GM12864 (cell line): ENCODE measurements around the gene RCOR1.
"Not testable (repeated sequence)": the region's sequence is repeated elsewhere in the genome, so short reads cannot be mapped to it uniquely, and the experiment has no call there.

Source experiments
- DNase-seq: peaks from one replicate; pipeline ENCODE4 v3.0.0-alpha.2; 2011; ENCODE audit warnings: low read depth
- H3K4me3 ChIP-seq: 2 replicates; pipeline ENCODE4 v1.5.1; 2011; ENCODE audit warnings: mild to moderate bottlenecking, low read depth, low read length, control low read depth
- CTCF ChIP-seq: IDR thresholded peaks from 2 replicates; pipeline ENCODE4 v1.5.1; 2011; ENCODE audit warnings: low read depth, mild to moderate bottlenecking, moderate library complexity, low read length, control low read depth, inconsistent platforms; ENCODE audit errors: missing control alignments

The RCOR1 gene

GRCh38 chr14:102759456-102760187, 167.2 kb downstream of the RCOR1 start:
- TF ChIP-seq CTCF, result no peak
- H3K4me3 ChIP-seq, result no peak overlapping the region
- DNase-seq, result no peak

- H3K4me3 ChIP-seq, result no peak overlapping the region
- DNase-seq, result no peak
- no peak for TF ChIP-seq CTCF
Measured at GRCh38 chr14:102760496-102761193, 168.2 kb downstream of the RCOR1 start.

GRCh38 chr14:102761206-102761605, 168.8 kb downstream of the RCOR1 start:
- no peak for DNase-seq
- no peak overlapping the region for H3K4me3 ChIP-seq
- TF ChIP-seq CTCF, result no peak

GRCh38 chr14:102764220-102764671, 171.8 kb downstream of the RCOR1 start:
- H3K4me3 ChIP-seq, result no peak overlapping the region
- no peak for TF ChIP-seq CTCF
- peak; percentile 78 for DNase-seq

DNA sequence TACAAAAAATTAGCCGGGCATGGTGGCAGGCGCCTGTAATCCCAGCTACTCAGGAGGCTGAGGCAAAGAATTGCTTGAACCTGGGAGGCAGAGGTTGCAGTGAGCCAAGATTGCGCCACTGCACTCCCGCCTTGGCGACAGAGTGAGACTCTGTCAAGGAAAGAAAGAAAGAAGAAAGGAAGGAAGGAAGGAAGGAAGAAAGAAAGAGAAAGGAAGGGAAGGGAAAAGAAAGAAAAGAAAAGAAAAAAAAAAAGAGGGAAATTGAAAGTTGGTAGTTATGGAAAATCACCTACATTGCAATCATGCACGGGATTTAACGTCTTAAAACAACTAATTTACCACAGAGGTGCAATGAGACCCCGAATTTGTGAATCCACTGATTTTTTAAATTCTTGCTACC, 173.3 kb downstream of the RCOR1 start:
- DNase-seq, H3K4me3 ChIP-seq: not testable (repeated sequence)

- no peak for TF ChIP-seq CTCF
- peak; percentile 80 for DNase-seq
- no peak overlapping the region for H3K4me3 ChIP-seq
Measured at GRCh38 chr14:102768223-102769048, 176.0 kb downstream of the RCOR1 start.

- DNase-seq, result no peak
- no peak for TF ChIP-seq CTCF
- H3K4me3 ChIP-seq, result no peak overlapping the region
Measured at GRCh38 chr14:102769049-102769327, 176.5 kb downstream of the RCOR1 start.
